ENCODE results near the gene TMED1. TPM values are rescaled to one million over a fixed set of nuclear protein-coding genes. Genes with fewer than 3 reads are reported as not detected.

The TMED1 gene
- total RNA-seq, 1 donor from 2014 or later = 30.2 TPM

DNA sequence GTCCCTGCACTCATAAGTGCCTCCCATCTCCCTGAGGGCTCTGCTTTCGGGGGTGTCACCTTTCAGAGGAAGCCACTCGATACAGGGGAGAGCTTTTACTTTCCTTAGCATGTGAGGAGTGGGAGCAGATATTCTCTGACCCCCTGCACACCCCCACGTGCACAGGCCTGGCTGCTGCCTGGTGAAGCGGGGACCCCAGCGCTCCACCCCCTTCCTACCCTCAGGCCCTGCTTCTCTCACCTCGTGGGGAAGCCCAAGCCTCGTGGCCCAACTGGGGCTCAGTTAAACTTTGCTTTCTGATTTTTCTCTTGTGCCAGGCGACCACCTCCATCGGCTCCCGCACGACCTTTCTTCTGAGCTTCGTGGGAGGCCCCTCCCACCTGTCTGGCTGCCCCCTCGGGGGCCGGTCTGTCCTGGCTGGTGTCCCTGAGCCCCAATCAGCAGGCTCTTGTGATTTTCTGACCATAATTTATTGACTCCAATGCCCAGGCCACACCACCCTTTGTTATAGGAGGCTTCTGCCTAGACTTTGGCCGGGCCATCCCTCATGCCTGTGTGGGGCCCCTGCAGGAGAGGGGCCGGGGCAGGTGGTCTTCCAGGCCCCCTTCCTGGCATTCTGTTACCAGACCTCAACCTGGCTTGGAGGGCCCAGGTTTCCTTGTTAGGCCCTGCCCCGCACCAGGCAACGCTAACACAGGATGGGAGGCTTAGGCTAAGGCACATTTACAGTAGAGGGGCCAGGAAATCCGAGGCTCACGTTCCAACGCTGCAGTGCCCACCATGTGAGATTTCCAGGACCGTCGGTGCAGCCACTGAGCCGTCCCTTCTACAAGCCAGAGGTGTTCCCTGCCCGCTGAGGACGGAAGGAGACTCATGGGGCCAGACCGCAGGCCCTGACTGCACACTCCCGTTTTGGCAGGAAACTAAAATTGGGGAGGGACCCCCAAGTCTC is 3.7 kb downstream of the TMED1 start:
- no peak for DNase-seq (ENCODE audit: low spot score)

DNA sequence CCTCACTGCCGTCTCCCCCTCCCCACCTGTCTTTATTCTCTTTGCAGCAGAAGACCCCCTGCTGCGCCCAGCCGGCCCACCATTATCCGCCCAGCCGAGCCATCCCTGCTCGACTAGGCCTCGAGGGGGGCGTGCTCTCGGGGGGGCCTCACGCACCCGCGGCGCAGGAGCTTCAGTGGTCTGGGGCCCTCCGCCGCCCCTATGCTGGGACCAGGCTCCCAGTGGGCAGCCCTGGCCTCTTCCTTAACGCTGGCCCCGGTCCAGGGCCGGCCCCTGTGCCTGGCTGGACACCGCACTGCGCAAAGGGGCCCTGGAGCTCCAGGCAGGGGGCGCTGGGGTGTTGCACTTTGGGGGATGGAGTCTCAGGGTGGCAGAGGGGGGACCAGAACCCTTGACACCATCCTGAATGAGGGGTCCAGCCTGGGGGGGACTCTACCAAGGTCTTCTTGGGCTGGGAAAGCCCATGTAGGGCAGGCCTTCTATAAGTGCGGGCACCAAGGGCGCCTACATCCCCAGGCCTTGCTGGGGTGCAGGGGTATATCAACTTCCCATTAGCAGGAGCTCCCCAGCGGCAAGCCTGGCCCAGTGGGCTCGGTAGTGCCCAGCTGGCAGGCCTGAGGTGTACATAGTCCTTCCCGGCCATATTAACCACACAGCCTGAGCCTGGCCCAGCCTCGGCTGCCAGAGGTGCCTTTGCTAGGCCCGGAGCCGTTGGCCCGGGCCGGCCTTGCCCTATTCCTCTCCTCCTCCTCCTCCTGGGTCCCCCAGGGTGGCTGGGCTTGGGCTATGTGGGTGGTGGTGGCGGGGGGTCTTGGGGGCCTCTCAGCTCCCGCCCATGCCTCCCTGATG is 4.9 kb downstream of the TMED1 start:
- DNase-seq (ENCODE audit: low spot score) = no peak

DNA sequence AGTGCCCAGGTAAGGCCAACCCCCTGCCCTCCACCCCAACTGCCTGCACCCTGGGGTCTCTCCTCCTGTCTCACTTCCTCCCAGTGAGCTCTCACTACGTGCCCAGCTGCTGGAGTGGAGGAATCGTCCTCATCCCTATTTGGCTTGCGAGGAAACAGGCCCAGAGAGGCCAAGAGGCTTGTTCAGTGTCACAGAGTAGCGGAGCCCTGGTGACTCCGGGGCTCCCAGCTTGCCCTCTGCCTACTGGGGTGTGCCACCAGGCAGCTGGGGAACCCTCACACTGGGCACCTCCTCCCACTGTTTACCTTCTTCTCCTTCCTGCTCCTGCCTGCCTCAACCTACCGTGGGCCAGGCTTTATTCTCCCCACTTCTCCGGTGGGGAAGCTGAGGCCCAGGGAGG is 5.6 kb downstream of the TMED1 start:
- no peak for DNase-seq (ENCODE audit: low spot score)

DNA sequence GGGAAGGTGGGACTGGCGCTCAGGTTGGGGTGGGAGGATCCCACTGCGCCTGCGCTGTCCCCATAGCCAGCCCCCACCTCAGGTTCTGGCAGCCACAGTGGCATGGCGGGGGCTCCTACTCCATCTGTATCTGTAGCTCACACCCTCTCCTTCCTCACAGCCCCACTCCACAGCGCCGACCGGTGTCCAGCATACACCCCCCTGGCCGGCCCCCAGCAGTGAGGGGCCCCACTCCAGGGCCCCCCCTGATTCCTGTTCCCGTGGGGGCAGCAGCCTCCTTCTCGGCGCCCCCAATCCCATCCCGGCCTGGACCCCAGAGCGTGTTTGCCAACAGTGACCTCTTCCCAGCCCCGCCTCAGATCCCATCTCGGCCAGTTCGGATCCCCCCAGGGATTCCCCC is 6.0 kb downstream of the TMED1 start:
- no peak for DNase-seq (ENCODE audit: low spot score)

DNA sequence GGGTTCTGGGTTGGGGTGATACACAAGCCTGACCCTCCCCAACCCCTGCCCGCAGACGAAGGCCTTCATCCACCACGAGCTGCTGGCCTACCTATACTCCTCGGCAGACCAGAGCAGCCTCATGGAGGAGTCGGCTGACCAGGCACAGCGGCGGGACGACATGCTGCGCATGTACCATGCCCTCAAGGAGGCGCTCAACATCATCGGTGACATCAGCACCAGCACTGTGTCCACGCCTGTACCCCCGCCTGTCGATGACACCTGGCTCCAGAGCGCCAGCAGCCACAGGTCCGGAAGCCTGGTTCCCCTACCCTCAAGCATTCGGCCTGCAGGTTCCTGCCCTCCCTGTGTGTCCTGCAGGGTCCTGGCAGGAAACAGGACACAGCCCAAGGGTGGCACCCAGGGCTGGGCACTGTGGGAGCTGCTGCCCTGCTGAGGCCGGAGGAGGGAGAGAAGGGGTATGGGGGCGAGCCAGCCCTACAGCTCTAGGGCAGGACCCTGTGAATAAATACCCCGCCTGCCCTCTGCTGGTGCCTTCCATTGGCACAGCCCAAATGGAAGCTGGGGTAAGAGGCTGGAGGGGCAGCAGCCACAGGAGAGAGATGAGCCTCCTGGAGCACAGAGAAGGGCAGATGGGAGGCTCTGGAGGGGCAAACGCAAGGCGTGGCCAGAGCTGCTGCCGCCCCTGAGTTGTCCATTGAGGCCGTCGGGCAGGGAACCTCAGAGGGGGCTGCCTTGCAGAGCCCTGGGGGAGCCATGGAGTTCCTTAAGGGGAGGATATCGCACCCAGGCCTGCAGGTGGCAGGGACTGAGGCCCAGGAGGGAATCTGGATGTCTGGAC is 6.8 kb downstream of the TMED1 start:
- DNase-seq (ENCODE audit: low spot score) = no peak

DNA sequence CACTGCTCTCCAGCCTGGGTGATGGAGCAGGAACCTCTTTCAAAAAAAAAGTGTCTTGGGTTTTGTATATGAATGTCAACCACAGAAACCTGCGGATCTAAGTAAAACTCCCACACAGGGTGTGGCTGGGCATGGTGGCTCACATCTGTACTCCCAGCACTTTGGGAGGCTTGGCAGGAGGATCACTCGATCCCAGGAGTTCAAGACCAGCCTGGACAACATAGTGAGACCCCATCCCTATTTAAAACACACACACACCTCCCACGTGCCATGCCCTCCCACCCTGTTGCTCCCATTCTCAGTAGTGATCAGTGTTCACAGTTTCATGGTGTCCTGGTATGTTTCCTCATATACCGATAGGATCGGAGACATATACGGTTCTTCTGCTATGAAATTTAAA is 9.2 kb downstream of the TMED1 start:
- DNase-seq (ENCODE audit: low spot score) = no peak

DNA sequence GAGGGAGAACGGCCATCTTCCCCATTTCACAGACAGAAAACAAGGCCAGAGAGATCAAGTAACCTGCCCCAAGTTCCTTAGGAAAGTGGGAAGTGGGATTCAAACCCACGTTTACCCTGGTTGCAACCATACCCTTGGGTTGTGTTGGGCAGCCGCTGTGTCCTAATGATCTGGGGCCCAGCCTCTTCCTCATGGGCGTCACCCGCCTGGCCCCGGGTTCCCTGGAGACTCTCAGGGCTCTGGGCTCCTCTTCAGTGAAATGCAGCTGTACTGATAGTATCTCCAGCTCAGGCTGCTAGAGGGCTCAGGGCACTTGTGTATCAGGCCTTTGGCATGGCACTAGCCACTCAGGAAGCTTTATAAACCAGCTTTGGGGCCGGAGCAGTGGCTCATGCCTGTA is 9.8 kb downstream of the TMED1 start:
- no peak for DNase-seq (ENCODE audit: low spot score)

DNA sequence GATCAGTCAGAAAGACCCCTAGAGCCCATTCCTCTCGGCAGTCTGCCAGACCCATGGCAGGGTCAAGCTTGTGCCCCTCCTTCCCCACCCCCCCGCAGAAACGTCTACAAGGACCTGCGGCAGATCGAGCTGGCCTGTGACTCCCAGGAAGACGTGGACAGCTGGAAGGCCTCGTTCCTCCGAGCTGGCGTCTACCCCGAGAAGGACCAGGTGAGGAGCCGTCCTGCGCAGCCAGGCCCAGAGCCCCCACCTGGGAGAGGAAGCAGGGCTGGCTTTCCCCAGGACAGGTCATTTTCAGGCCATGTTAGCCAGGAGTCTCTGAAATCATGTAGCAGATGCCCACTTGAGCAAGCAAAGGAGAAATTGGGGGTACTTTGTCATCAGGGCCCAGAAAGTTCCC is 12.3 kb downstream of the TMED1 start:
- no peak for DNase-seq (ENCODE audit: low spot score)

DNA sequence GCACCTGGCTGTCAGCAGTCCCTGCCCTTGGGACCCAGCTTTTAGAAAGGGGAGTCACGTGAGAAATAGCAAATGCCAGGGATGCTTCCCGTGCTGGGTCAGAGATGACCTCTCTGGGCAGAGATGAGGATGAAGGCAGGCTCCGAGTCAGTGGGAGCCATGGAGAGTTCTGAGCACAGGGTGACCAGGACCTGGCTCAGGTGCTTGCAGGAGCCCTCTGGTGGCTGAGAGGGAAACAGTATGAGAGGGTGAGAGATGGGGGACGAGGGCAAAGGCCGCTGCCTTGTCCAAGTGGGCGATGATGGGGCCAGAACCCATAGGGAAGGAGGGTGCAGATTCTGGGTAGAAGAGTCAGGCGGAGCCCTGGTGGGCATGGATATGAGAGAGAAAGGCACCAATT is 15.8 kb downstream of the TMED1 start:
- DNase-seq (ENCODE audit: low spot score) = no peak

DNA sequence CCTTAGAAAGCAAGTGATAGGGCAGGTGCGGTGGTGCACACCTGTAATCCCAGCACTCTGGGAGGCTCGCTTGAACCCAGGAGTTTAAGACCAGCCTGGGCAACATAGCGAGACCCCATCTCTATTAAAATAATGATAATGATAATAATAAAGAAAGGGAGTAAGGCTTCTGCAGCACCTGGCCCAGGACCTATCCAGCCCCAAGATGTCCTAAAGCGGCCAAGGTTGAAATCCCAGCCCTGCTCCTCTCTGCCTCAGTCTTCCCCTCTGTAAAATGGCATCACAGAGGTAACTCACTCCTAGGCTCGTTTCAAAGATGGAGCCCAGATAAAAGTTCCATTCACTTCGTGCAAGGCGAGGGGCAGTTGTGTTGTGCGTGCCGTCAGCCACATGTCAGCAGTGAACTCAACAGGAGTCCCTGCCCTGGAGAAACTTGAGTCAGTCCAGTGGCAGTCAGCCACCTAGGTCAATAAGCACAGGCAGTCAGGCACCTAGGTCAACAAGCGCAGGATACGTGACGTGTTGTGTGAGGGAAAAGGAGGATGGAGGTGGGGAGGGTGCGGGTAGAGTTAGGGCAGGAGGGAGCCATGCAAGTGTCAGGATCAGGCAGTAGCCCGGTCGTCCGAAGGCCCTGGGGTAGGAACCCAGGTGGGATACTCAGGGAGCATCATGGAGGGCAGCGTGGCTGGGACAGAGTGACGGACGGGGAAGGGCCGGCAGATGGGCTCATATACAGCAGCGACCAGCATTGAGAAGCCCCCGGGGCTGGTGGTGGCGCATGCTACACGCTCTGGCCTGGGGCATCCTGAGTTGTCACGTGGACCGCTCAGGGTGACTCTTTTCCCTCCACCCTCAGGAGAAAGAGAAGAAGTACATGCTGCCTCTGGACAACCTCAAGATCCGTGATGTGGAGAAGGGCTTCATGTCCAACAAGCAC is 16.6 kb downstream of the TMED1 start:
- no peak for DNase-seq (ENCODE audit: low spot score)

DNA sequence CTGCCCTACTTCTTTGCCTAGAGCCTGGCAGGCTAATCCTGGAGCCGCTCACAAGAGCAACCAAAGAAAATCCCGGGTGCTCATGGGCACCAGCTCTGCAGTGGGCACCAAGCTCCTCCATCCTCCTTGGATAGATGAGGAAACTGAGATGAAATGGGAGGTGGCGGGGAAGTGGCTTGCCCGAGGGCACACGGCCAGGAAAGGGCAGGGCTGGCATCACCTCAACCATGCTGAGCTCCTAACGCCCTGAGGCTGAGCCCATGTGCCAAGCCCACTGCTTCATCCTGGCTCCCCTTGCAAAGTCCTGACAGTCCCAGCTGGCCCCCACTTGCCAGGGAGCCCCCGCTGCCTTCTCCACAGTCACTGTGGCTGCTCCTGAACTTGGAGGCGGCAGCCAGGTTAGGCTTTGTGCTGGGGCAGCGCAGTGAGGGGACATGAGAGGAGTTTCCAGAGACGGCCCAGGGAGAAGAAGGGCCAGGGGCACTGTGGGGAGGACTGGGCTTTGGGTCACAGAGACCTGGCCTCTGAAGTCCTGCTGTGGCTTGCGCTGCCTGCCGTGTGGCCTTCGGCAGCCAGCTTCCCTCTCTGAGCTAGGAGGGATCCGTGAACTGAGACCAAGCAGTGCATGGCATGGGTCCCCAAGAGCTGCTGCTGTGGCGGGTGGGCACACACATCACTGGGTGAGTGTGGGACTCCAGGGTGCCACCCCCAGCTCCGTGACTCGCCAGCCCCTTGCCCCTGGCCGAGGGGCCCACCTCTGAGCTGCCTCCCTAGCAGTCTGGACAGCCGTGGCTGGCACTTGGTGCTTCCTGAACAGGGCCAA is 17.5 kb downstream of the TMED1 start:
- DNase-seq (ENCODE audit: low spot score) = no peak

DNA sequence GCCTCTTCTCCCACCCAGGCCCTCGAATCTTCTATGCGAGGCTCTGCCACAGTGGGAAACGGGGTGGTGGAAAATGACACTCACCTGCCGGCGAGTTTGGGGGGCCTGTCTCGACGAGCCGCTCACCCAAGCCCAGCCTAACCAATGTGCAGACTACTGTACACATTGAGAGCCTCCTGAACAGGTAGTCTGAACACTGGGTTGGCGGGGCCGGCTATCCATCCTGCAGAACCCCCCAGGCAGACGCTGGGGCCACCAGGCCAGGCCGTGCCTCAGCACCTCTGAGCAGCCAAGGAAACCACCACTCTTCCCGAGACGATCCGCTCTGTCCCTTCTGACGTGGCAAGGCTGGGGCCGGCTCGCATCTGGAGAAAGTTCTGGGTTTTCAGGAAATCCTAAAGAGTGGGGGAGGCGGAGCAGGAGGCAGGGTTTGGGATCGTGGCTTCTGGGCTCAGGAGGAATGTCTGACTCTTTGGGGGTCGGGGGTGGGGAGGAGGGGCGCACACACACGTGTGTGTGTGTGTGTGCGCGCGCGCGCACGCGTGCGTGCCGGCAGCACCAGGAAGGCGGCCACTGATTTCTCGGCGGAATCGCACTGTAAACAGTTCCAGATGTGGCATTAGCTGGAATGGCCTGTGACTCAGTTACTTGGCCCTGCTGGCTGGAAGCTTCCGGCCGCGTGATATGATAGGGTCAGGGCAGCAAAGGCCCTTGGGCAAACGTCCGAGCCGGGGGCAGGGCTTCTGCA is 18.5 kb downstream of the TMED1 start:
- peak; percentile 59 for DNase-seq (ENCODE audit: low spot score)

DNA sequence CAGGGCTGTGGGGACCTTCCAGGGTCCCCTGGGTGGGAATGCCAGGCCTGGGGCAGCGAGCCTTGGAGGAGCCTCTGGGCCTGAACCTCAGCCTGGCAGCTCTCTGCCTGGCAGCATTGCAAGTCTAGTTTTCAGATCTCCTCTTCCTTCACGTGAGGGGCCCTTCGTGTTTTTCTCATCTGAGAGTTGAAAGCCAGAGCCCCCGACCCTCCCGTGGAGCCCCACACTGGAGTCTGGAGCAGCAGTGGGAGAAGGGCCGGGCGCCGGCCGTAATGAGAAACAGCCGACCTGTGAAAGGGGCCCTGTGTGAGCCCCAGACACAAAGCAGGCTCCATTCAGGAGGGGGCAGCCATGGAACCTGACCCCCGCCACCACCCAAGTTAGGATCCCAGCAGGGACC is 19.3 kb downstream of the TMED1 start:
- no peak for DNase-seq (ENCODE audit: low spot score)

DNA sequence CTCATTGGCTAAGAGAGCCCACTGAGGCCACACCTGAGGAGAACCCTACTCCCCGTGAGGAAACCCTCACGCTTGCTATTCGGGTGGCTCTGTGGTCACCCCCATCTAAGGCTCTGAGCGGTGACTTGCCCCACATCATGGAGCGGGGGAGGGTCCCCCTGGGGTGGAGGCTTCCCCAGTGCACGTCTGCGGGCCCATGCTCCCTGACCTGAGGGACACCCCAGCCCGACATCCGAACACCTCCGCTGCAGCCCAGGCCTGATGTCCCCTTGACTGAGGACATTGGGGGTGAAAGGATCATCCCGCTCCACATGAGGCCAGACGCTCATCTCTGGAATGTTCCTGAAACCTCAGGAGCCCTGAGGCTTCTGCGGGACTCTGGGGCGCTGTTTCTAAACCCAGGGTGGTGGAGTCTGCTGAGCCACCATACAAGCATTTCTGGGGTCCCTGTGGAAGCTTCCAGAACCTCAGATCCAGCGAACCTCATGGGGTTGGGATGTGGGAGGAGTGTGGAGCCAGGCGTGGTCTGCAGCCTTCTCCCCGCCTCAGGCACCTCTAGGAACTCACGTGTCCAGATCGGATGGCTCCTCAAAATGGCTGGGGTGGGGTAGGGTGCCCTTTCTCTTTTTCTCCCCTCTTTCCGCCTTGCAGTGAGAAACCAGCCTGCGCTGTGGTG is 19.9 kb downstream of the TMED1 start:
- DNase-seq (ENCODE audit: low spot score) = no peak

DNA sequence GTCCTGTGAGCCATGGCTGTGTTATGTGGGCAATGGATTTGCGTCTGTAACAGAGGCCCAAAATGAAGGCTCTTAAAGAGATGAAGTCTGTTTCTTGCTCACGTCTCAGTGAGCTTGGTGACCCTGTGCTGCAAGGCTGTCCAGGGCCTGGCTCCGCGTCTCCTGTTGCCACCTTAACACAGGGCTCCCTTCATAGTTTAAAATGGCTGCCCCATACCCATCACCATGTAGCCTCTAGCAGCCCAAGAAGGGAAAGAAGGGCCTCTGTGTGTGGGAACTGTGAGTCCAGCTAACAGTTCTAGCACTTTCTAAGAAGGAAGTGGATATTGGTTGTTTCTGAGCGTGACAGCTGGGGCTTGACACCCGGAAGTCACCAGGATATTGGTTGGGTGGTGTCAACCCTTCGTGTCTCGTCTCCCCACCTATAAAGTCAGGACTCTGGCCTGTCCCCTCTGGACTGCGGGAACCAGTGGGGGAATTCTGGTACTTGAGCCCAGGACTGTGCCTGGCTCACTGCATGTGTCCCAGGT is 20.9 kb downstream of the TMED1 start:
- no peak for DNase-seq (ENCODE audit: low spot score)

DNA sequence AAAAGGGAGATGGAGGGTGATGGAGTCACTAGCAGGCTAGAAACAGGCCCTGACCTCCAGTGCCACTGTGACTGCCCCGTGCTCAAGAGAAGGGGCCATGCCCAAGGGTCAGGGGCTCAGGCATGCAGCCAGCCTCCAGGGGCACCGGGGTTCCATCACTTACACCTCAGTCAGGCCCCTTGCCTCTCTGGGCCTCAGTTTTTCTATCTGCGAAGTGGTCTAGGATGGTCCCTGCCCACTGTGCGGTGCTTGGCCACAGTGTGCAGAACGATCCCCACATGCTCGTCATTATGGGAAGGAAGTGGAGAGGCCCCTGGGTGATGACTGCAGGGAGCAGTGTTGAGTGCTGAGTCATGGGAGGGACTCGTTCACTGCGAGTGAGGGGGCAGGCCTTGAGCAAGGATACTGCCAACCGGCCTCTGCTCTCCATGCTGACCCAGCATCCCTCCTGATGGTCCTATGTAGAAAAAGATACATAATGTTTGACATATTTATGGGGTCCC is 23.1 kb downstream of the TMED1 start:
- peak; percentile 29 for DNase-seq (ENCODE audit: low spot score)

DNA sequence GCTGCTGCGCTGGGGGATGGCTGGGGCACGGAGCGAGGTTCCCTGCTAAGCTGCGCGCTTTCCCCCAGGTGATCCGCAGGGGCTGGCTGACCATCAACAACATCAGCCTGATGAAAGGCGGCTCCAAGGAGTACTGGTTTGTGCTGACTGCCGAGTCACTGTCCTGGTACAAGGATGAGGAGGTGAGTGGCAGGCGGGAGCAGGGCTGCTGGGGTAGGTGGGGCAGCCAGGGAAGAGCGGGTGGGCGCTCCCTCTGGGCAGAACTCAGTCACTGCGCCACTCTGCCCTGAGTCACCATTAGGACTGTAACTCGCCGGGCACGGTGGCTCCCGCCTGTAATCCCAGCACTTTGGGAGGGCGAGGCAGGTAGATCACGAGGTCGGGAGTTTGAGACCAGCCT is 23.8 kb downstream of the TMED1 start:
- DNase-seq (ENCODE audit: low spot score) = no peak

All from mucosa of gallbladder (tissue), 1 donor.